Hippocampal formation (tissue), 2 donors: Measurements from ENCODE around the gene CSTB.

Experiments
- DNase-seq, 2 donors: peaks; one replicate each; lab custom pipeline; 2025; lab: John Stamatoyannopoulos, UW

The CSTB gene

GRCh38 chr21:43810505-43811261 is 34.6 kb upstream of the CSTB start:
- DNase-seq, result peak in 1 of 2 donors; percentile 65

GRCh38 chr21:43809853-43810504 is 33.9 kb upstream of the CSTB start:
- no peak for DNase-seq

GRCh38 chr21:43809346-43809799 is 33.3 kb upstream of the CSTB start:
- no peak for DNase-seq

- DNase-seq, result no peak
Measured at GRCh38 chr21:43808832-43809251, 32.7 kb upstream of the CSTB start.

- no peak for DNase-seq
Measured at GRCh38 chr21:43808367-43808766, 32.3 kb upstream of the CSTB start.

GRCh38 chr21:43806017-43806710 is 30.1 kb upstream of the CSTB start:
- no peak for DNase-seq

GRCh38 chr21:43805275-43805800 is 29.2 kb upstream of the CSTB start:
- no peak for DNase-seq

- no peak for DNase-seq
Measured at GRCh38 chr21:43803558-43804300, 27.6 kb upstream of the CSTB start.

GRCh38 chr21:43802713-43803313 is 26.7 kb upstream of the CSTB start:
- DNase-seq, result no peak

GRCh38 chr21:43801006-43801783 is 25.1 kb upstream of the CSTB start:
- no peak for DNase-seq

GRCh38 chr21:43800566-43800965 is 24.5 kb upstream of the CSTB start:
- DNase-seq, result no peak

GRCh38 chr21:43800124-43800523 is 24.0 kb upstream of the CSTB start:
- no peak for DNase-seq

- DNase-seq, result no peak
Measured at GRCh38 chr21:43799301-43799840, 23.3 kb upstream of the CSTB start.

GRCh38 chr21:43797925-43798715 is 22.0 kb upstream of the CSTB start:
- no peak for DNase-seq

GRCh38 chr21:43797415-43797814 is 21.3 kb upstream of the CSTB start:
- no peak for DNase-seq

GRCh38 chr21:43794857-43795256 is 18.7 kb upstream of the CSTB start:
- no peak for DNase-seq

GRCh38 chr21:43794311-43794710 is 18.2 kb upstream of the CSTB start:
- DNase-seq, result no peak

- DNase-seq, result no peak
Measured at GRCh38 chr21:43793243-43793642, 17.1 kb upstream of the CSTB start.

- DNase-seq, result no peak
Measured at GRCh38 chr21:43792406-43792805, 16.3 kb upstream of the CSTB start.
